Stimulated activated CD4-positive, alpha-beta T cell treated with anti-CD3 and anti-CD28 coated beads, TNF-alpha, amount 100 ng/mL, for 48 hours (primary cell): ENCODE results near the gene DUSP16.
"Not testable (repeated sequence)": the region's sequence is repeated elsewhere in the genome, so short reads cannot be mapped to it uniquely, and the experiment has no call there.

Experiments used
- DNase-seq, 3 donors: peaks; one replicate each; pipeline ENCODE4 v3.0.0-alpha.2; 2020; ENCODE audit warnings: low read depth in 3 of 3

The DUSP16 gene

DNA sequence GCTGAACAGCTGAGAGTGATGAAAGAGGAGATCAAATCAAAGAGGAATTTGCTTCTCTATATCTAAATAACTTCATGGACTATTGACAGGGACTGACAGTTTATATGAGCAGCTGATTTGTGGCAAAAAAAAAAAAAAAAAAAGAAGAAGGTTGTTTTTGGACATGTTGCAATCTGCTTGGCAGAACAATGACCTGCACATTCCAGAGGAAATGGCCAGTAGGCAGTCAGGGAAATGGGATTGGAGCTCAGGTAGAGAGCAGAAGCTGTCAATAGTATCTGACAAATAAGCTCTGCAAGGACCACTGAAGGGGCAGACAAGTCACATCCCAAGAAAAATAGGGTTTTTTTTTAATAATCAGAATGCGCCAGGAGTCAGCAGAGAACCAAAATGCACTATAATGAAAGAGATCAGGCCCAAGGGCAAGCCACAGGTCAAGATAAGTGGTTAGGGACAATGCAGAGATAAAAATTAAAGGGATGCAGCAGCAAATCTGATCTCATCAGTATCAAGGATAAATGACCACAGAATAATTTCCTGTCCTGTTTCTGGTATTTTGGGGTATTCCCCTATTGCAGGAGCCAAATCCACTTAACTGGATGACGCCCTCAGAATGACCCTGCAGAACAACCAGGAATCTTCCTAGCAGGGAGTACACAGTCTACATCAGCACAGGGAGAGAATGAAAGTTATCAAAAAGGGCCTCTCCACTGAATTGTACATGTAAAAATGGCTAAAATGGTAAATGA lies 22.6 kb upstream of the DUSP16 start:
- no peak for DNase-seq

DNA sequence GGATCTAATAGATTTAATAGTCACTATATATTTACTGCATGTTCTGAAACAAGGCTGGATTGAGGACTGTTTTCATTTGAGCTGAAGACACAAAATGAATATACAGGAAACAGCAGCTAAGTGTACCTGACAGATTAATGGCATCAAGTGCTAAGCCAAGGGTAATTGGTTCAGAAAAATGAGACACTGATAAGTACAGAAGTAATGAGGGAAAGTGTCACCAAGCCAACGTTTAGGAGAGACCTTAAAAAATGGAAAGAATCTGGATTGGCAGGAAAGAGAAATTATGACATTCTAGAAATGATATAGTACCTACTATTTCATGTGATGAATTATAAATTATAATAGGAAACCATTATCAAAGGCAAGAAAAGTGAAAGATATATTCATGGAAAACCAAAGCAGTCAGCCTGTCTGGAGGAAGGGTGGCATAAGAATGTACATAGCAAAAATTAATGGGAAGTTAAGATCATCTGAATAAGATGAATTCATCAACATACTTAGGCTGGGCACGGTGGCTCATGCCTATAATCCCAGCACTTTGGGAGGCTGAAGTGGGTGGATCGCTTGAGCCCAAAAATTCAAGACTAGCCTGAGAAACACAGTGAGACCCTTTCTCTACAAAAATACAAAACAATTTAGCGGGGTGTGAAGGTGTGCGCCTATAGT lies 21.0 kb upstream of the DUSP16 start:
- no peak for DNase-seq

DNA sequence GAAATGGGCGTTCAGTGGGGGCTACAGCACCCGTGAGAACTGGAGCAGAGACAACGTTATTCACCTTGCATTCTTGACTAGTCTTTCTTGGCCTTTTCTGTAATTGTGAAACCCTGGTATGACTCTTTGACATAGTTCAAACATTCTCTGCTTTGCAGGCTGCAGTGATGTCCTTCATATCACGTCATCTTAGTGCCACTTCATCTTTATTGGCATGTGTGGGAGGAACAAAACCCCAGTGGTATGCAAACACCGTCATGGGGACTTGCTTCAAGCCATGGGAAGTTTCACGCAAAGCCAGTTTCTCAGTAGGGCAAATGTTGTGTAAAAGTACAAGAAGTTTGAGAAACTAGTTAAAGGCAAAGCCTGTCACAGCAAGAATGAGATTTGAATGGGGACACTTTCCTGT lies 20.2 kb upstream of the DUSP16 start:
- DNase-seq: peak in 2 of 3 donors; percentile 40 to 51

GRCh38 chr12:12582193-12582881 lies 19.7 kb upstream of the DUSP16 start:
- no peak for DNase-seq

- not testable (repeated sequence) for DNase-seq
These were observed 18.1 kb upstream of the DUSP16 start for GRCh38 chr12:12580716-12581115.

DNA sequence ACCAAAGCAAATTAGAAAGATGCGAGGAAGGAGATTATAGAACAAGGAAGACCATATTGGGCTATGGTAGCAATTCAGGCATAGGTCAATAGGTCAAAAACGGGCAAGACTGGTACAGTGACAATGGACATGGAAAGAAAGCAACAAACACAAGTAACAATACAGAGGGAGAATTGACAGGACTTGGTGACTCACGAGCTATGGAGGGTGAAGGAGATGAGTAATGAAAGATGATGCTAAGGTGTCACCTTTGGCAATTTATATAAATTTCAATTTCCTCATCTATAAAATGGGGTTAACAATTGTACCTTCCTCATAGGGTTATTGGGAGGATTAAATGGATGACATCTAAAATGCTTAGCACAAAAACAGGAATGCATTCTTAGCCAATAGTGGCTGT lies 15.1 kb upstream of the DUSP16 start:
- no peak for DNase-seq

DNA sequence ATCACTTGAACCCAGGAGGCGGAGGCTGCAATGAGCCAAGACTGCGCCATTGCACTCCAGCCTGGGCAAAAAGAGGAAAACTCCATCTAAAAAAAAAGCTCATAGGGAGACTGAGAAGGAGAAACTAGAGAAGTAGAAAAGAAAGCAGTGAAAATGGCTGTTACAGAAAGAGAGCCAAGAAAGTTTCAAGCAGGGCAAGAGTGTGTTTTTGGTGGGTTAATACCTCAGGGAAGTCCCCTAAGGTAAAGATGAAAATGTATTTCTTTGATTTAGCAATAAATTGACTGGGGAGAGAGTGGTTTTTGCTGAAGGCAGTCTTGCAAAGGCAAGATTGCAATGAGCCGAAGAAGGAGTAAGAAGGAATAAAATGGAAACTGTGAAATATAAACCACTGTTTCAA lies 10.0 kb upstream of the DUSP16 start:
- DNase-seq: no peak

GRCh38 chr12:12565971-12566370 lies 3.3 kb upstream of the DUSP16 start:
- not testable (repeated sequence) for DNase-seq

DNA sequence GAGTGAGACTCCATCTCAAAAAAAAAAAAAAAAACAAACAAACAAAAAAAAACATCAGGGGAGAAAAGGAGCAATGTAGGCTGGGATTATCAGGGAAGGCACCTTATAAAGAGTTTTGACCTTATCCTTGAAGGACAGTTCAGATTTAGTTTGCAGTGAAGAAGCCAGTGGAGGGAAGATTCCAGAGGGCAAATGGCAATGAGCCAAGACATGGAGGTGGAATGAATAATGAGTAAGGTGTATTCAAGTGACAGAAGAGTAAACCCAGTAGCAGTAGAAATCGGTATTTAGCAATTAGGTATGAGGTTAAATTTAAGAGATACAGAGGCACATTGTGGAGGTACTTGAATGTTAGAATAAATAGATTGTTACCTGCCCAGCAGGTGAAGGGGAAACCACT lies 2.2 kb upstream of the DUSP16 start:
- DNase-seq: no peak

DNA sequence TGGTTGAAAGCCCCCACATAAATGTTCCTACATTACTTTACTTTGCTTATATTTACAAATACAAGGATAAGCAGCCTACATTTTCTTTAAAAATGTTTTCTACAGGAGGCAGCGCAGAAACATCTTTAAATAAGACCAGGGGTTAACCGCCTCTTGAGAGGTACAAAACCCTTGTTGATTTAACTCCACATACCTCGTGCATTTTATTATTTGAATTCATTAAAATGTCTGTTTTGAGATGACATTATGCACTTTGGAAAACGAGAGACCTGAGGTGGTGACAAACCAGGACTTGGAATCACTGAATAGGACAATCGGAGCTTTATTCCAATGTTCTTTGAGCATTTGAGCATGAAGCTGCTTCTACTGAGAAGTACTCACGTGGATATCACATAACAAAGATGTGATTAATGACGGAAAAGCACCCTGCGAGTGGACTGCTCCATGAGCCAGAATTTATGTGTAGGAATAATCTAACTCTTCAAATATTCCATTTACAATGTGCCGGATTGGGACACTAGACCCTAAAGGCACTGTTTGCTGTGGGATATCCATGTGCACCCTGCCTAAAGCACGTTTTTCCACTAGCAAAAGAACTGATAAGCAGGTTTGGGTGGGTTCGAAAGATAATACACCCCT lies 746 bp upstream of the DUSP16 start:
- no peak for DNase-seq

GRCh38 chr12:12562016-12562483 lies 613 bp downstream of the DUSP16 start:
- DNase-seq: no peak

GRCh38 chr12:12561371-12562015 lies 1.2 kb downstream of the DUSP16 start:
- DNase-seq: no peak

DNA sequence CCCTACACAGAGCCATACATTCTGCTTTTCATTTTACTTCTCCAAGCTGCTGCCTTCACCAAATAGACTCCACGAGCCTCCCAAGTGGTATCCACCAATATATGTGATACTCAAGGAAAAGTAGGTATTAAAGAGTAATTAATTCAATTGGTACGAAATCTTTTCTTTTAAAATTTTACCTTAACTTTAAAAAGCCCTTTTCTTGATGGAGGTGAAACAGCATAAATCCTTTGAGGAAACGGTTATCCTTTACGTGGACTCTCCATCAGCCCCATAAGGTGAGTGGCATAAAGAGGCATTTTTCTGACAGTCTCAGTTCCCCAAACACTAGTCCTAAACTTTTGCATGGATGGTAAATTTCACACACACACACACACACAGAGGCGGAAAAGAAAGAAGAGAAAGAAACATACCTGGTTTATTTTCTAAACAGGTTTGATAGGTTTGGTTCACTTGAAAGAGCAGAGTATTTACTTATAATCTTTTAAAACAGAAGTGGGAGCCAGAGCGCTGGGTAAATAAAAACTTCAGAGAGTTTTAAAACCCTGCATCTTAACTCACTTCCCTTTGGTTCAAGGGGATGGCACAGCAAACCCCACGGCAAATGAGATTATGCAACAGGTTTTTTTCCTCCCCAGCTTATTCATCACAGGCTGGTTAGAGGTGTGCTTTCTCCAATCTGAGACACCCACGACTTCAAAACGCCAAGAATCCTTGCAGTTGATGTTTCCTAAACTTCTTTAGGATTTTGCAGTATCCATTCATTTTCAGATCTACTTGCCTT lies 1.9 kb downstream of the DUSP16 start:
- peak in 1 of 3 donors; percentile 33 for DNase-seq

- DNase-seq: no peak
These were observed 2.9 kb downstream of the DUSP16 start for GRCh38 chr12:12559719-12560296.

GRCh38 chr12:12558291-12558690 lies 4.4 kb downstream of the DUSP16 start:
- no peak for DNase-seq

DNA sequence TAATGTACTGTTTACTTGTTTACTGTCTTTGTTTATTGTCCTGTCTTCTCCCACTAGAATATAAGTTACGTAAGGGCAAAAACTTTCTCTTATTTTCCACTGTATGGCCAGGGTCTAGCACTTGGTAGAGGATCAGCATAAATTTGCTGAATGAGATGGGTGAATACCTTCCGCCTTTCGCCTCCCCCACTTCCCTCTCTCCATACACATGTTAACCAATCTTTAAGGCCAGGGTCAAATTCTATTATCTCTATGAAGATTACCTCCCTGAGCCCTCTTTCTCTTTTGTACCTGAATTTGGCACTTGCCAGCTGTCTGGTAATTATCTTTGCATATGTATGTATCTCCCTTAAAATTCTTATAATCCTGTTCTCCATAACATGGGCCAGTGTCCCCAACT lies 4.9 kb downstream of the DUSP16 start:
- DNase-seq: no peak

GRCh38 chr12:12555656-12556055 lies 7.0 kb downstream of the DUSP16 start:
- no peak for DNase-seq

- no peak for DNase-seq
These were observed 9.4 kb downstream of the DUSP16 start for GRCh38 chr12:12553208-12553785.

- DNase-seq: no peak
These were observed 11.5 kb downstream of the DUSP16 start for GRCh38 chr12:12551115-12551514.

- DNase-seq: no peak
These were observed 12.4 kb downstream of the DUSP16 start for GRCh38 chr12:12550277-12550676.
